PFSK-1 (cell line): ENCODE data around the gene MINK1.

Experiments
- REST ChIP-seq, 2 experiments: IDR thresholded peaks; 2 replicates each; pipeline versions ENCODE4 v1.6.1 to v1.8.0; 2011 to 2012; ENCODE audit warnings: low read depth in 2 of 2, low read length in 2 of 2, control low read depth in 1 of 2, inconsistent platforms in 1 of 2, mild to moderate bottlenecking in 1 of 2, moderate library complexity in 1 of 2; ENCODE audit not compliant: insufficient read depth in 1 of 2
- SIN3A ChIP-seq: IDR thresholded peaks from 2 replicates; pipeline ENCODE4 v1.6.1; 2012; ENCODE audit warnings: mild to moderate bottlenecking, low read length, moderate library complexity, borderline replicate concordance; ENCODE audit not compliant: insufficient read depth

DNA sequence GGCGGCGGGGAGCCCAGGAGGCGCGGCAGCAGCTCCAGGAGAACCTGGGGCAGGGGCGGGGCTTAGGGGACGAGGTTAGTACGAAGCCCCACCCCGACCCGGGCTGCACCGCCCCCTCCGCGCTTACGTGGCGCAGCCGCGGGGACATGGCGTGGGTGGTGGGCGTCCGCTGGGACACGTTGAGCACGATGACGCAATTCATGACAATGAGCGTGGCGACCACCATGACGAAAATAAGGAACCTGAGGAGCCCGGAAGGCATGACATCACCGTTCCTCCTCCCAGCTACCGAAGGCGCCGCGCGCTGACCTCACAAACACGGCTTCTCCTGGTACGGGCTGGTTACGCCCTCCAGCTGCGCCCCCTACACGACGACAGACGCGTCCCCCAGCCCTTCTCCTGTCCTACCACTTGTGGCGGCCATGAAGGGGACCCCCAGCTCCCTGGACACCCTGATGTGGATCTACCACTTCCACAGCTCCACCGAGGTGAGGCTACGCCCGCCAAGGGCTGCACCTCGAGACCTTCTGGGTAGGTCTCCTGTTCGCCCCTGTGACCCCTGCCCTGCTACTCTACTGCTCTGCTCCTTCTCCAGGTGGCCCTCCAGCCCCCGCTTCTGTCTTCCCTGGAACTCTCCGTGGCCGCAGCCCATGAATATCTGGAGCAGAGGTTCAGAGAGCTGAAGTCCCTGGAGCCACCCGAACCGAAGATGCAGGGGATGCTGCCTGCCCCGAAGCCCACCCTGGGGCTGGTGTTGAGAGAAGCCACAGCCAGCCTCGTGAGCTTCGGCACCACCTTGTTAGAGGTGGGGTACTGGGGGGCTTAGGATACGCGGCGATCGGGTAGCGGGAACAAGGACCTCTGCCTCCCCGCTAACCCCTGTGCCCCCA is 66.4 kb downstream of the MINK1 start, which contains the start of gene C17orf107:
- TF ChIP-seq REST (IDR thresholded peaks at IDR 0.05; ENCODE audit: insufficient read depth in 1 of 2, low read depth in 2 of 2, low read length in 2 of 2), result no peak
- TF ChIP-seq SIN3A, result no peak
